HG03139 (cell line): ENCODE results near the gene CRIP2.

ENCODE experiments used
- ATAC-seq: cut with Tn5 transposase; IDR thresholded peaks from one replicate; pipeline ENCODE4 v1.9.1; 2021; ENCODE audit not compliant: unreplicated experiment

Gene CRIP2

GRCh38 chr14:105486163-105486973, 11.7 kb downstream of the CRIP2 start, which contains the start of gene CRIP1:
TSS of gene CRIP1 (plus strand) at chr14:105486886. CDS start at chr14:105487260, 374 bp downstream.
- ATAC-seq: no peak

- no peak for ATAC-seq
These were observed 12.4 kb downstream of the CRIP2 start for GRCh38 chr14:105486974-105487448.

DNA sequence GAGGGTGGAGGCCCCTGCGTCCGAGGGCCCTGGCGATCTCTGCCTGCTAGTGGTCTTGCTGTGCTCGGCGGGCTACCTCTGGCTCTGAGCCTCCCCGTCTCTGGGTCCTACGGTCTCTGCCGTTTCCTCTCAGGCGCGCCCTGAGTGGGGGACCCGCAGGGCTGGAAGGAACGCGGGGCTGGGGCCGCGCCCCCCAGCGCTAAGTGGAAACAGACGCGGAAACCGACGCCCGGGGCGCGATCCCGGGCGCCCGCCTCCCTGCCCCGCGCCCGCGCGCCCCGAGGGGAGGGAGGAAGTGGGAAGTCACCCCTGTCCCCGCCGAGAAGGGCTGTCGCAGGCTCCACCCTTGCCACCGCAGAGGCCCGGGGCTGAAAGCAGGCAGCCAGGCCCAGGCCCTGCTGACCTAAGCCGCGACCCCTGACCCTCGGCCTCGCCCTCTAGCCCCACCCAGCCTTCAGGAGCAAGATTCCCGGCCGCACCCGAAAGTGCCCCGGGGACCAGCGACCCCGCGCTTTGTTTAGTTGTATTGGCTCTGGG, 12.9 kb downstream of the CRIP2 start:
- no peak for ATAC-seq

- no peak for ATAC-seq
These were observed 13.6 kb downstream of the CRIP2 start for GRCh38 chr14:105487986-105488777.

DNA sequence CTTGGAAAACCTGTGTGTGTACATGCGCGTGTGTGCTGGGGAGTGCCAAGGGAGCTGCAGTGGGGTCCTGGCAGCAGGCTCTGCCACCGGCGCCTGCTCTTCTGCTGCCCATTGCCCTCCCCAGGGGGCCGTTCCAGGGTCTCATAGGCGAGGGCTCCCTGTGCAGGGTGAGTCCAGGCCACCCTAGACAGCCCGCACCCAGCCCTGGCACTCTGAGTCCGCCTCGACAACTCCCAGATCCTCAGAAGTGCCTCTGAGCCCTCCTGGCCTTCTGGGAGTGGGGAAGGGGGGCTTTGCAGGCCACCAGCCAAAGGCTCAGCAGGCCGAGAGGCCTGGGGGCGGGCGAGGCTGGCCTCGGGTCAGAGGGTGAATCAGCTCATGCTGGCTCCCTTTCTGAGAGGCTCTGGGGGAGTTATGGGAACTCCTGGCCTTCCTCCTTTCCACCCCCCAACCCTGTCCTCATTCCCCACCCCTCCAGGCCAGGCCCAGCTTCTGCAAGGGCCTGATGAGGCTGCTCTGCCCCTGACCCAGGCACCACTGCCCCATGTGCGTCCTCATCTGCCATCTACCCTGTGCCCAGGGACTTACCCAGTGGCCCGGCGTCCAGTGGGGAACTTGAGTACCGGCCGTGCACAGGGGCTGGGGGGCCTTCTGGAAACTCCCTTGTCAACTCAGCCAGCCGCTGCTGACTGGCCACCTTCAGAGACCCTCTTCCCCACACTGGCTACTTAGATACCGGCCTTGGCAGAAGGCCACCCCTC, 14.3 kb downstream of the CRIP2 start:
- ATAC-seq: no peak

GRCh38 chr14:105489542-105490266, 15.1 kb downstream of the CRIP2 start:
- ATAC-seq: no peak

DNA sequence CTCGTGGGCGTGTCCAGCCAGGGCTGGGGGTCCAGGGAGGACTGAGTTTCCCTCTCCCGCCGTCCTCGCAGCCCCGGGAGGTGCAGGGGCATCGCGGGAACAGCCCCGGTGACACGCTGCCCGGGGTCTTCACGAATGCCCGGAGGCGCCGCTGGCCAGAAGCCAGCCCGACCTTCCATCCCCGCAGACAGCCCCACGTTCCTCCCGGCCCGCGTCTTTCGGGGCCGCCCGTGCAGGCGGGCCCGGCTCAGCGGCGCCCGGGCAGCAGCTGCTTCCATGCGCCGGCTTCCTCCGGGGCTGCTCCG, 15.6 kb downstream of the CRIP2 start:
- peak; percentile 1 for ATAC-seq

- ATAC-seq: peak; percentile 59
These were observed 16.1 kb downstream of the CRIP2 start, which contains the start of gene TEDC1 for GRCh38 chr14:105490572-105491365. TSS of gene TEDC1 (plus strand) at chr14:105491246. CDS start at chr14:105491376, 130 bp downstream.

- ATAC-seq: peak; percentile 5
These were observed 16.8 kb downstream of the CRIP2 start for GRCh38 chr14:105491366-105491973.

DNA sequence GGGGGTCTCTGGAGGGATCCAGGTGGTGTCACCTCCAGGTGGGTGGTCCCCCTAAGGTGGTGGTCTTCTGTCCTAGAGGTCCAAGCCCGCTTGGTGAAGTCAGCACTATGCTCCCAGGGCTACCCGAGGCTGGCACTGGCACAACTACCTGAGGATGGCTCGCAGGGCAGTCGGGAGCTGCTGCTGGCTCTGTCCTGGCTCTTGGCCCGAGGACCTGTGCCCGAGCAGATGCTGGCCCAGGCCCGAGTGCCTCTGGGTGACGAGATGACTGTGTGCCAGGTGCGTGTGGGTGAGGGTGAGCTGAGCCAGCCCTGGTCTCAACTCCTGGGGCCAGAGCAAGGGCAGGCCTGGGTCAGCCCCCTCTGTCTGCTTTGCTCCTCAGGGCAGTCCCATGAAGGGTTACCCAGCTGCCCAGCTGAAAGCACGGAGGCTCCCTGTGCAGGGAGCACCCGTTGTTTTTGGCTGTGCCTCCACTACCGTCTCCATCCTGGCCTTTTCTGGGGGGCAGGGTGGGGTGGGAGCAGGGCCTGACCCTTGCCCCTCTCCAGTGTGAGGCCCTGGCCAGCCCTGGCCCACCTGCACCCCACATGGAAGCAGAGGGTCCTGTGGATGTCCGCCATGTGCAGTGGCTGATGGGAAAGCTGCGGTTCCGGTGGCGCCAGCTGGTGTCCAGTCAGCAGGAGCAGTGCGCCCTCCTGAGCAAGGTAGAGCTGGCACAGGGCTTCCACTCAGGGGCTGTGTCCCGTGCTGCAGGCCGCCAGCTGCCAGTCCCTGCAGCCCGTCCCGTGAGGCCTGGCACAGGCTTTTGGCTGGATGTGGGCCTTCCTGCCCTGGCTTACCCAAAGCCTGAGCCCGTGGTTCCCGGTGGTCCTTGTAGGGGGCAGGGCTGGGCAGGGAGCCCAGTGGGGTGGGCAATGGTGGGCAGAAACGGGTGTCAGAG, 17.7 kb downstream of the CRIP2 start:
- ATAC-seq: no peak

DNA sequence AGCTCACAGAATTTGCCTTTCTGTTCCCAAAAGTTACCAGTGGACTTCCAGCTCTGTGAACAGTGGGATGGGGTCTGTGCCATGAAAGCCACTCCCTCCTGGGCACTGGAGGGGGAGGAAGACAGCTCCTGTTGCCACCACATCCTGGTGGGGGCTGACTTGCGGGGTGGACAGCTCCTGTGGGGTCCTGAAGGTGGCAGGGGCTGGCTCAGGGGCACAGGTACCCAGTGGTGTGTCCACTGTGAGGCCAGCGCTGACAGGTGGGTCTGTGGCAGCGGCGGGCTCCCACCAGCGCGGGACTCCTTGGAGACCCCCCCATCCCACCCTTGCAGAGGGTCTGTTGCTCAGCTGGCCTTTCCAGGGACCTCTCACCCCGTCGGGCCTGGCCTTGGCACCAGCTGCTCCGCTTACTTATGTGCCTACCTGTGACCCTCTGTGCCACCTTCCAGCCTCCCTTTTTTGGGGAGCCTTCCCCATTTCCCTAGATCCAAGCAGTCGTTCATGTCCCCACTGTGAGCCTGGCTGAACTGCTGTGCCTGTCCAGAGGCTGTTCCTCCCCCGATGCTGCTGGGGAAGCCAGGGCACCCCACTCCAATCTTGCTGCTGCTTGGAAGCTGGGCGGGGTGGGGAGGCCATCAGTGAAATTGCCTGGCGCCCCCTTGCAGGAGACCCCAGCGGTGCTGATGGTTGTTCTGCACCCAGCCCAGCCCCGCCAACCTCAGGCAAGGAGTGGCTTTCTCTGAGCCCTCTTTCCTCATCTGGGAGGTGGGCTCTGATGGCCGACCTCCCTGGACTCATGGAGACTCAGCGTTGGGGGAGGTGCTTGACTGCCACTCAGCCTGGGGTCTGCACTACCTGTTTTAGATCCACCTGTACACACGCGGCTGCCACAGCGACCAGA, 18.6 kb downstream of the CRIP2 start:
- no peak for ATAC-seq

- ATAC-seq: no peak
These were observed 19.4 kb downstream of the CRIP2 start for GRCh38 chr14:105493921-105494605.

GRCh38 chr14:105494606-105494929, 19.9 kb downstream of the CRIP2 start:
- ATAC-seq: no peak

- no peak for ATAC-seq
These were observed 20.7 kb downstream of the CRIP2 start for GRCh38 chr14:105495101-105495989.

GRCh38 chr14:105495990-105496830, 21.6 kb downstream of the CRIP2 start:
- ATAC-seq: no peak
